Measurements from ENCODE around the gene ANXA4.

GRCh38 chr2:69829256-69830044 lies 87.5 kb downstream of the ANXA4 start, which contains the start of gene GMCL1:
- no peak for TF ChIP-seq YY1 (IDR thresholded peaks at IDR 0.05; ENCODE audit: low read depth)
- TF ChIP-seq REST (IDR thresholded peaks at IDR 0.05; ENCODE audit: low read depth, low read length): no peak

Measured in SK-N-SH (cell line).